Measurements from ENCODE around the gene SNRNP35.

- TF ChIP-seq, protein P1, sequence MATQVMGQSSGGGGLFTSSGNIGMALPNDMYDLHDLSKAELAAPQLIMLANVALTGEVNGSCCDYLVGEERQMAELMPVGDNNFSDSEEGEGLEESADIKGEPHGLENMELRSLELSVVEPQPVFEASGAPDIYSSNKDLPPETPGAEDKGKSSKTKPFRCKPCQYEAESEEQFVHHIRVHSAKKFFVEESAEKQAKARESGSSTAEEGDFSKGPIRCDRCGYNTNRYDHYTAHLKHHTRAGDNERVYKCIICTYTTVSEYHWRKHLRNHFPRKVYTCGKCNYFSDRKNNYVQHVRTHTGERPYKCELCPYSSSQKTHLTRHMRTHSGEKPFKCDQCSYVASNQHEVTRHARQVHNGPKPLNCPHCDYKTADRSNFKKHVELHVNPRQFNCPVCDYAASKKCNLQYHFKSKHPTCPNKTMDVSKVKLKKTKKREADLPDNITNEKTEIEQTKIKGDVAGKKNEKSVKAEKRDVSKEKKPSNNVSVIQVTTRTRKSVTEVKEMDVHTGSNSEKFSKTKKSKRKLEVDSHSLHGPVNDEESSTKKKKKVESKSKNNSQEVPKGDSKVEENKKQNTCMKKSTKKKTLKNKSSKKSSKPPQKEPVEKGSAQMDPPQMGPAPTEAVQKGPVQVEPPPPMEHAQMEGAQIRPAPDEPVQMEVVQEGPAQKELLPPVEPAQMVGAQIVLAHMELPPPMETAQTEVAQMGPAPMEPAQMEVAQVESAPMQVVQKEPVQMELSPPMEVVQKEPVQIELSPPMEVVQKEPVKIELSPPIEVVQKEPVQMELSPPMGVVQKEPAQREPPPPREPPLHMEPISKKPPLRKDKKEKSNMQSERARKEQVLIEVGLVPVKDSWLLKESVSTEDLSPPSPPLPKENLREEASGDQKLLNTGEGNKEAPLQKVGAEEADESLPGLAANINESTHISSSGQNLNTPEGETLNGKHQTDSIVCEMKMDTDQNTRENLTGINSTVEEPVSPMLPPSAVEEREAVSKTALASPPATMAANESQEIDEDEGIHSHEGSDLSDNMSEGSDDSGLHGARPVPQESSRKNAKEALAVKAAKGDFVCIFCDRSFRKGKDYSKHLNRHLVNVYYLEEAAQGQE (IDR thresholded peaks at IDR 0.05; ENCODE audit: insufficient read depth in 1 of 2, low read depth in 2 of 2, low read length in 2 of 2), result no peak
- TF ChIP-seq POLR2AphosphoS5 (IDR thresholded peaks at IDR 0.05; ENCODE audit: low read depth, low read length) (no peak), SIN3A (IDR thresholded peaks at IDR 0.05; ENCODE audit: borderline replicate concordance, insufficient read depth, low read length) (no peak), TAF1 (IDR thresholded peaks at IDR 0.05; ENCODE audit: borderline replicate concordance, insufficient read depth, low read length) (no peak), FOXP2 (optimal IDR thresholded peaks at IDR 0.05; ENCODE audit: borderline replicate concordance, extremely low read depth, extremely low read length, insufficient read depth) (no peak)
Observed at GRCh38 chr12:123513805-123514204, 55.9 kb downstream of the SNRNP35 start.
